A673 (cell line): ENCODE results near the gene SNX10. TPM values are rescaled to one million over a fixed set of nuclear protein-coding genes. Genes with fewer than 3 reads are reported as not detected.

ENCODE experiments used
- BruUV-seq: library from RNA; stranded (reverse); fragments of 400-500 nt; replicated peaks from 2 replicates; lab custom pipeline; 2021; lab: Mats Ljungman, UMichigan
- CTCF ChIA-PET: fragments of 300-600 bp; sonication (Branson Sonifier 250); formaldehyde crosslinking; loops from one replicate; lab custom pipeline; 2022; ENCODE audit warnings: antibody characterized with exemption; lab: Charles Lee
- POLR2A ChIA-PET: fragments of 300-600 bp; sonication (Branson Sonifier 250); formaldehyde crosslinking; loops from one replicate; lab custom pipeline; 2022; ENCODE audit warnings: antibody characterized with exemption; ENCODE audit not compliant: low non-redundant PET; lab: Charles Lee
- DNase-seq: peaks from one replicate; pipeline ENCODE4 v3.0.0-alpha.2; 2015; ENCODE audit warnings: low spot score
- H3K27ac ChIP-seq: fragments of 200-600 bp; sonication (generic); 2 replicates; pipeline ENCODE4 v1.5.1; 2016; ENCODE audit warnings: mixed run types, low read depth, mild to moderate bottlenecking, mixed read lengths, antibody characterized with exemption, low read length; ENCODE audit not compliant: poor library complexity, severe bottlenecking
- H3K27me3 ChIP-seq: fragments of 200-600 bp; sonication (generic); replicated peaks from 2 replicates; pipeline ENCODE4 v1.6.1; 2017; ENCODE audit warnings: mixed run types, low read depth, mild to moderate bottlenecking, mixed read lengths, antibody characterized with exemption, low read length; ENCODE audit not compliant: insufficient read depth, poor library complexity
- H3K36me3 ChIP-seq: fragments of 200-600 bp; sonication (generic); 2 replicates; pipeline ENCODE4 v1.6.1; 2016; ENCODE audit warnings: mixed run types, mild to moderate bottlenecking, mixed read lengths, antibody characterized with exemption, low read length; ENCODE audit not compliant: insufficient read depth, poor library complexity, severe bottlenecking
- H3K4me1 ChIP-seq: fragments of 200-600 bp; sonication (generic); 2 replicates; pipeline ENCODE4 v1.6.1; 2017; ENCODE audit warnings: mixed run types, mild to moderate bottlenecking, mixed read lengths, antibody characterized with exemption, low read length; ENCODE audit not compliant: insufficient read depth, poor library complexity, severe bottlenecking
- H3K4me3 ChIP-seq: fragments of 200-600 bp; sonication (generic); 2 replicates; pipeline ENCODE4 v1.5.1; 2016; ENCODE audit warnings: low read depth, mixed run types, mild to moderate bottlenecking, mixed read lengths, low read length; ENCODE audit not compliant: poor library complexity, severe bottlenecking
- H3K9me3 ChIP-seq: fragments of 200-600 bp; sonication (generic); 2 replicates; pipeline ENCODE4 v1.6.1; 2016; ENCODE audit warnings: mixed run types, low read depth, mild to moderate bottlenecking, mixed read lengths, antibody characterized with exemption, low read length; ENCODE audit not compliant: poor library complexity, severe bottlenecking
- EZH2 ChIP-seq: fragments of 200-600 bp; sonication (generic); IDR thresholded peaks from 2 replicates; pipeline ENCODE4 v1.6.1; 2017; ENCODE audit warnings: borderline replicate concordance, low read depth, mild to moderate bottlenecking, mixed read lengths, antibody characterized with exemption, low read length; ENCODE audit not compliant: poor library complexity, severe bottlenecking
- intact Hi-C: fragments of 100-400 bp; cut with micrococcal nuclease; formaldehyde crosslinking; loops from one replicate; pipeline ENCODE4 v1.10.0; 2022; ENCODE audit not compliant: unreplicated experiment
- total RNA-seq: library from RNA; stranded (reverse); gene quantifications from 2 replicates; pipeline ENCODE4 v1.2.3, GENCODE V29; 2021
- TF ChIP-seq, protein P1 (sequence below): fragments of 300-800, 200-600 bp; sonication (generic); conservative IDR thresholded peaks from 2 replicates; pipeline ENCODE4 v1.5.1; 2017; ENCODE audit warnings: low read depth, mild to moderate bottlenecking, antibody characterized with exemption, low read length, moderate library complexity, mixed read lengths

The SNX10 gene
- total RNA-seq, 1 experiment from 2014 or later: 1.1 TPM

DNA sequence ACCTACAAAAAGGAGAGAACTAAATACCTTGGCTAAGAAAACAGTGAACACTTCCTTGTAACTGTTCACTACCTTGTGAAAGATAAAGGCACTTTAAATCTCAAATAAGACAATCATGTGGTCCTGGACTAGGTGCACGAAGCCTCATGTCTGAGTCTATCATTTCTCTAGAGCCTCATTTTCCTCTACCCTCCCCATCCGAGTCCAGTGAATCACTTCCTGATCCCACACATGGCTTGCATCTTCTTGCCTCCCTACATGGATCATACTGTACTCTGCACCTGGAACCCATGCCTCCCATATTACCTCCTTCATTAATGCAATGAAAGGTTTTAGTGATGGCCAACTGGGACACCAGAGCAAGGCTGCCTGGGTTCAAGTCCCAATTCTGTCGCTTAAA, 34.5 kb downstream of the SNX10 start:
- no TSS peak for BruUV-seq
- CTCF ChIA-PET: no interaction called here
- Histone ChIP-seq H3K36me3 (no peaks in the 10 kb centered on the region), H3K27me3 (no peaks in the 10 kb centered on the region), H3K4me3 (no peak overlapping the region), H3K27ac (no peak overlapping the region), H3K9me3 (no peaks in the 10 kb centered on the region), H3K4me1 (no peaks in the 10 kb centered on the region)
- POLR2A ChIA-PET: no interaction called here
- intact Hi-C loops: no loop called here
- no peak for DNase-seq
- TF ChIP-seq, protein P1, sequence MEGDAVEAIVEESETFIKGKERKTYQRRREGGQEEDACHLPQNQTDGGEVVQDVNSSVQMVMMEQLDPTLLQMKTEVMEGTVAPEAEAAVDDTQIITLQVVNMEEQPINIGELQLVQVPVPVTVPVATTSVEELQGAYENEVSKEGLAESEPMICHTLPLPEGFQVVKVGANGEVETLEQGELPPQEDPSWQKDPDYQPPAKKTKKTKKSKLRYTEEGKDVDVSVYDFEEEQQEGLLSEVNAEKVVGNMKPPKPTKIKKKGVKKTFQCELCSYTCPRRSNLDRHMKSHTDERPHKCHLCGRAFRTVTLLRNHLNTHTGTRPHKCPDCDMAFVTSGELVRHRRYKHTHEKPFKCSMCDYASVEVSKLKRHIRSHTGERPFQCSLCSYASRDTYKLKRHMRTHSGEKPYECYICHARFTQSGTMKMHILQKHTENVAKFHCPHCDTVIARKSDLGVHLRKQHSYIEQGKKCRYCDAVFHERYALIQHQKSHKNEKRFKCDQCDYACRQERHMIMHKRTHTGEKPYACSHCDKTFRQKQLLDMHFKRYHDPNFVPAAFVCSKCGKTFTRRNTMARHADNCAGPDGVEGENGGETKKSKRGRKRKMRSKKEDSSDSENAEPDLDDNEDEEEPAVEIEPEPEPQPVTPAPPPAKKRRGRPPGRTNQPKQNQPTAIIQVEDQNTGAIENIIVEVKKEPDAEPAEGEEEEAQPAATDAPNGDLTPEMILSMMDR: no peak
- no peak for TF ChIP-seq EZH2

DNA sequence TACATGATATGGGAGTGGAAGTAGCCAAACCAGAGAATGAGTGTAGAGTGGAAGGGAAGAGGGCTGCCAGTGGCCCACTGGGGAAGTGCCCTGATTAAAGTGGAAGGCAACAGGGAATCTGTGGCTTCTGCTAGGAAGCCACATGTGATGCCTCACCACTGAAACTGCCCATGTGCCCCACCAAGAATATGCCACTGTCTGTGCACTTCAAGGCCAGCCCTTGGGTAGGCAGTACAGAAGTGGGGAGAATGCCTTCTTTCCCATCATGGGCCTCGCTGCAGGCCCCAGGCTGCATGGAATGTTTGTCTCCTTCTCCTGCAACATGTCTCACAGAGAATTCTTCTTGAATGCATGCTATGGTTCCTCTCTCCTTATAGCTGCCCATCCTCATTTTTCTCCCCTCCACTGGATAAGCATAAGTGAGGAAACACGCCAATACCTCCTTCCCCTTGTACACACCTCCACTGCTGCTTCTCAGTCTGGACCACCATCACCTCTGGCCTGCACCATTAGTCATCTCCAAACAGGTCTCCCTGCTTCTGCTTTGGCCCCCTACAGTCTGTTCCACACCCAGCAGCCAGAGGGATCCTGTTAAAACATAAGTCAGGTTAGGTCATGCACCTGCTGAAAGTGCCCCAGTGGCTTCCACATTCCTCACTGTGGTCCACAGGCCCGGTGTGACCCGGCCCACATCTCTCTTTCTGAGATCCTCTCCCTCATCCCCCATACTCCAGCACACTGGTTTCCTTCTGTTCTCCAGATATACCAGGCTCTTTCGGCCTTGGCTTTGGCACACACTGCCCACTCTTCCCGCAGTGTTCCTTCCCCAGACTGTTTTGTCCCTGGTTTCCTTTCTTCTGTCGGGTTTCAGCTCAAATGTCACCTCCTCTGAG, 37.1 kb downstream of the SNX10 start:
- Histone ChIP-seq H3K27me3 (no peaks in the 10 kb centered on the region), H3K9me3 (no peaks in the 10 kb centered on the region), H3K4me3 (no peak overlapping the region), H3K27ac (no peak overlapping the region), H3K4me1 (no peaks in the 10 kb centered on the region), H3K36me3 (no peaks in the 10 kb centered on the region)
- BruUV-seq: no TSS peak
- ChIA-PET CTCF (no interaction called here), POLR2A (interaction anchor here (0.7 kb wide), 1 partner anchor 40 kb away, joined by 3 read pairs; no protein-coding TSS in a partner anchor)
- no peak for TF ChIP-seq EZH2
- TF ChIP-seq, protein P1: no peak
- intact Hi-C loops: no loop called here
- no peak for DNase-seq

DNA sequence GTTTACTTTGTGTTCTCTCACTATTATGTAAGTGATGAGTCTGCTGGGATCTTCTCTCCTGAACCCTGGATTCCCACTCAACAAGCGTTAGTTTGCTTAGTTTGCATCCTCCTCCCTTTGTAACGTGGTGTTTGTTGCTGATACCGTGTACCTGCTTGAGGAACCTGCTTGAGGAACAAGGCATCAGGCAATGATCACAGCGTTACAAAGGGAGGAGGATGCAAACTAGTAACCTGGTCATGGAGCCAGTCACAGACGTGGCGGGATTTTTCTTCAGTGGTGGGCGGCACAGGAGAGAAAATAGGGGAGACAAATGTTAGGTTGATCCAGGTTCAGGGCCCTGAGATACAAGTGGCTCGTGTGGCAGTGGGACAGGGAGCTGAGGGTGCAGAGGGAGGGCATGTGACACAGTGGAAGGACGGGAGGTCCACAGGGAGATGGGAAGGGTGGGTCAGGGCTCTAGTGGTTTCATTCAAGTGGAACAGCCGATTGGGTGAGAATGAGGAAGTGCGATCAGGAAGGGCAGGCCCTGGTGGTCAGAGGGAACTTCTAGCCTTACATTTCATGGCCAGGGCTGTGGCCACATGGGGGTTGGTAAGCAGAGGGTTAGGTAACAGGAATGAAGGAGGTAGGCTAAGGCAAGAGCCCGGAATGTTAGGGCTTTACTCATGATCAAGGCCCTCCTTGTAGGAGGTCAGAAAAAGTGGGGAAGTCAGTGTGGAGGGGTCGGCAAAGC, 38.0 kb downstream of the SNX10 start:
- ChIA-PET POLR2A (no interaction called here), CTCF (no interaction called here)

More for the DNA sequence above, 38.0 kb downstream of the SNX10 start:
- no peaks in the 10 kb centered on the region for H3K27me3 ChIP-seq
- no peak for TF ChIP-seq EZH2
- TF ChIP-seq, protein P1: no peak
- intact Hi-C loops: no loop called here
- no TSS peak for BruUV-seq
- DNase-seq: no peak
- H3K36me3 ChIP-seq: no peaks in the 10 kb centered on the region
- H3K4me1 ChIP-seq: no peaks in the 10 kb centered on the region
- H3K4me3 ChIP-seq: no peak overlapping the region
- no peaks in the 10 kb centered on the region for H3K9me3 ChIP-seq
- no peak overlapping the region for H3K27ac ChIP-seq
